GM19099 (cell line): ENCODE results near the gene ZNF337.

Experiments
- POLR2A ChIP-seq: IDR thresholded peaks from 3 replicates; pipeline ENCODE4 v1.6.1; 2011; ENCODE audit warnings: low read depth; ENCODE audit not compliant: insufficient read length; ENCODE audit errors: extremely low read depth

ZNF337 gene

DNA sequence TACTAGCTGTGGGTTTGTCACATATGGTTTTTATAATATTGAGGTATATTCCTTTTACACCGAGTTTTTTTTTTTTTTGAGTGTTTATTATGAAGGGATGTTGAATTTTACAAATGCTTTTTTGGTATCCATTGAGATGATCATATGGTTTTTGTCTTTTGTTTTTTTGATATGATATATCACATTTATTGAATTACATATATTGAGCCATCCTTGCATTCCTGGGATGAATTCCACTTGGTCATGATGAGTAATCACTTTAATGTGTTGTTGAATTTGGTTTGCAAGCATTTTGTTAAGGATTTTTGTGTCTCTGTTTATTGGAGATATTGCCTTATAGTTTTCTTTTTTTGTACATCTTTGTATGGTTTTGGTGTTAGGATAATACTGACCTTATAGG is 3.3 kb upstream of the ZNF337 start:
- no peak for TF ChIP-seq POLR2A

DNA sequence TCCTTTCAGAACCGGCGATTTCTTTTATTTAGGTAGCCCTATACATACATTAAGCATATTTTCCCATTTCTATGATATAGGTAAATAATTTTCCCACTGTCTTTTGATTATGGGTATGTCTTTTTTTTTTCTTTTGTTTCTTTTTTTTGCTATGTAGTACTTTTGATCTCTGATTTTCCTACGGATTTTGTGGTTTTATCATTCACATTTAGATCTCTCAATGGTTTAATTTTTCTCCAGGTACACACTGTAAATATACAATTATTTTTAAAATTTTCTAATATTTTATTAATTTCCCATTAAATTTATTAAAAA is 436 bp upstream of the ZNF337 start:
- TF ChIP-seq POLR2A = no peak

DNA sequence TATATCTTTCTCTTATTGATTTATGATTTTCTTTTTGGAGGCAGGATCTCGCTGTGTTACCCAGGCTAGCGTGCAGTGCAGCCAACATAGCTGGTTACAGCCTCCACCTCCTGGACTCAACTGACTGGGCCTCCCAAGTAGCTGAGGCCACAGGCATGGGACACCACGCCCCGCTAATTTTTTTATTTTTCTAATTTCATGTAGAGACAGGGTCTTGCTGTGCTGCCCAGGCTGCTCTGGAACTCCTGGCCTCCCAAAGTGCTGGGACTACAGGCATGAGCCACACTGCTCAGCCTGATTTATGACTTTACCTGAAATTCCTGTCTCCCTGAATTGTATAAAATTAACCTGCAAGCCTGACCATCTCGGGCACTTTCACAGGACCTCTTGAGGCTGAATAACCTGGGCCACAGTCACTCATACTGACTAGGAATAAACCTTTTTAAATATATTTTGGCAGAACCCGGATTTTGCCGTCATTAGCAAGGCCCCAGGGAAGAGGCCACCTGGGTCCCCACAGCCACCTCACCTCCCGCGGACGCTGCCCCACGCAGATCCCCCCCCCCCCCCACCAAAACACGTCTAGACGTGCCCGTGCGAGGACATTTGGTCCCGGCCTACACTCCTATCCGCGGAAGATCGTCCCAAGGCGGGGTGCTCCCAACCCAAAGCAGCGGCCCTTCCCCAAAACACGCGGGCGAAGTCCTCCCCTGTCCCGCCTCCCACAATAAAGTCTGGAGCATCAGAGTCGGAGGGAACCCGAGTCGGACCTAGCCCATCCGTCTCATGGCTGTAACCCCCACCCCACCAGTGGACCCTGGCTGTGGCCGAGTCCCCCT is 902 bp downstream of the ZNF337 start:
- TF ChIP-seq POLR2A = no peak

DNA sequence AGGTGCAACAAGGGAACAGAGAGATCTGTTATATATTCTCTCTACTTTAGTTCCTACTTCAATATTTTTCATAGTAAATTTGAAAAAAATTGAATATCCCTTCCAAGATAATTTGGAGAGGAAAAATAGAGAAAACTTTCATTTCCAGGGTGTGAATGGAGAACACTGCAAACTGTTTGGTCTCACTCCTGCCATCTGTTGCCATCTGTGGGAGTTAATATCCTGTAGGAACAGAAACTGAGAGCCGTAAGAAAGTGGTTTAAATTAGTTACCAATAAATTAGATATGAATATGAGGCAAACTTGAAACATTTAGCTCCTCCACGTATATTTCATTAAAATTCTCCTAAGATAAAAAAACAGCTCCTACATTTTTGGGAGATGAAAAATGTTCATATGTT is 4.2 kb downstream of the ZNF337 start:
- TF ChIP-seq POLR2A = no peak

DNA sequence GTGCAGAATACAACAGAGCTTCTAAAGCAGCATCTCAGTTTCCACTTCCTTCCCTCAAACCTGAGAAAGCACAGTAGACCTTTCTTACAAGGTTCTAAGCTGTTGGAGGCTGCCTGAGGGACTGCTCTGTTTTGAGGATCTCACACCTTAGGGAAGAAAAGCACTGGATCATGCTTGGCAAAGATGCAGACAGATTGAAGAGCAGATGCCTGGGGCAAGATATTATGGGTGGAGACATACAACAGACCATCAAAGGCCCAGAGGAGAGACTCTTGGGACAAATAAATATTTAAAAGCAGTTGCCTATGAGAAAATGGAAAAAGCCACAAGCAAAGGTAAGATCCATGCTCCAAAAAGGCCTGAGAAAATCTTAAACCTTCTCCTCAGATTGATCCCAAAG is 6.2 kb downstream of the ZNF337 start:
- TF ChIP-seq POLR2A = no peak

DNA sequence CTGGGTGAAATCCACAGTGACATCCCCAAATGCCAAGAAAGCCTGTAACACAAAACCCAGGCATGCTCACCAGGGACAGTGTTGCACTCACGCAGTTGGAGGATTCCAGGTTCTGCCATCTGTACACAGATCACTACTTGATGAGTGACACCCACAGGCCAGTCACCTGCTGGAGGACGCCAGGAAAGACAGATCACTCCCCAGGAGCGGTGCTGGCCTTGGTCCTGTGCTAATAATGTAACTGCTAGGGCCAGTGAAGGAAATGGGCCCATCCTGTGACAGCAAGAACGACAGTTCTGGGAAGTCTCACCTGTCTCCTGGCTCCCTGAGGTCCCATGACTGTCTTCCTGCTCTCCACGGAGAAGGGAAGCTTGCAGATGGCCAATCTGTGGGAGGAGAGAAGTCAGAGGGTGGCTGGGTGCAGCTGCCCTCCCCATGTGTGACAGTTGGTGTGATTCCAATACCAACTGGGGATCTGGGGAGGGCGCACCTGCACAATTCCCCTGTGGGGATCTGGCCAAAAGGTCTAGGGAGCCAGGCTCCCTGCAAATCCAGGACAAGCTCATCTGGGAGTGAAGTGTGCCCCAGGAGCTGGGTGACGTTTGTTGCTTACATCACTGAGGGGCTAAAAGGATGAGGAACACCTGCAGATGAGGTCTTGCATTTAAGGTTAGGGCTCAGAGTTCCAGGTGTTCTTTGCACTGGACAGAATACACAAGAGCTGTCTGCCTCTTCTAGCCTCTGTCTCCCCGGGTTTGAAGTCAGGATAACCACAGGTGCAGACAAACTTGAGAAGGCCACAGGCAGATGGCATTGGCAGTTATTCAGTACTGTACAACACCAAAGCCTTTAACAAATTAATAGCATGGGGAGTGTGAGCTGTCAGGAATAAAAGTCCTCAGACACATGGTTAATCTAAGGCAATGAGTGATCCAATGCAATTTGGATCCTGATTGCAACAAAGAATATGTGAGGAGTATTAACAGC is 10.3 kb downstream of the ZNF337 start:
- TF ChIP-seq POLR2A = no peak

DNA sequence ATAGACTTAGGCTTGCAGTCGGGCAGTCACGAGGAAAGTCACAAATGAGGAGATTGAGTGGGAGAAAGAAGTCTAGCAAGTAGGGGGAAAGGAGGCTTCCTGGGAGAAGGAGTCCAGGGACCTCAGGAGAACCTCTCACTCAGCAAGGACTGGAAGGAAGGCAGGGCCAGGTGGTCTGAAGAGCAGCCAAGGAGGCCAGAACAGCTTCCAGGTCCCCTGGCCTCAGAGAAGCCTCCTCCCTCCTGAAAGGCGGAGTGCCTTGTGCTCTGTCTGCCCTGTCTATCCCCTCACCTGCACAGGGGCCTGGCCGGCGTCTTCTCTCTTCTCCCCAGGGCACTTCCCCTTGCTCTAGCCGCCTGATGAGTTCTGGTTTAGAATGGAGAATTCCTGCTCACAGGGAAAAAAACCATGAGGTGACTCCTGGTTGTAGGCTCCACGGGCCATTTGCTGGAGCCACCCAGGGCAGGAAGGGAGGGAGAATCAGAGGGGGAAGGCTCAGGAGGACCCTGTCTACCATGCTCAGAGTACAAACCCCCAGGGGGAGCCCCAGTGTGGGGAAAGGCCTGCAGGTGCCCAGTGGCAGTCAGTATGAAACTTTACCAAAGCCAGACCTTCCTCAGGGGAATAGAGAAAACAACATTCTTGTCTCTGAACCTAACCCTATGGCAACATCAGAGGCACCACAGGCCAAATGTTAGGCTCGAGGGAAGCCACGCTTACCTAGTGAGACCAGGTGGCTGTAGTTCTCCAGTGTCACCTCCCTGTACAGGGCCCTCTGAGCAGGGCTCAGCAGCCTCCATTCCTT is 11.2 kb downstream of the ZNF337 start:
- TF ChIP-seq POLR2A = no peak

DNA sequence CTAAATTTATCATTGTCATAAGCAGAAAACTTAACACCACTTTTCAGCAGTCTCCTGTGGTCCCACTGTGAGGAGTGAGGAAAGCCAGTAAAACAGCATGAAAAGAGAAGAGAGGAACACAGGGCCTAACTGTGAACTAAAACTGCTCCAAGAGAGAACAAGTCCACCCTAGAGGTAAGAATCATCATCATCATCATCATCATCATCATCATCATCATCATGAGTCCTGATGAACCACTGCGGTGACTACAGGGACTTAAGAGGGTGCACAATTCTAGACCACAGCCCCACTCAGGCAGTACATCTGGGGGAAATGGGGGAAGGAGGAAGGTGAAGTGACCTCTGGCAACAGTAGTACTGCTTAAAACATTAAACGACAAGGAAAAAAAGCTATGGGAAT is 13.6 kb downstream of the ZNF337 start:
- TF ChIP-seq POLR2A = no peak

DNA sequence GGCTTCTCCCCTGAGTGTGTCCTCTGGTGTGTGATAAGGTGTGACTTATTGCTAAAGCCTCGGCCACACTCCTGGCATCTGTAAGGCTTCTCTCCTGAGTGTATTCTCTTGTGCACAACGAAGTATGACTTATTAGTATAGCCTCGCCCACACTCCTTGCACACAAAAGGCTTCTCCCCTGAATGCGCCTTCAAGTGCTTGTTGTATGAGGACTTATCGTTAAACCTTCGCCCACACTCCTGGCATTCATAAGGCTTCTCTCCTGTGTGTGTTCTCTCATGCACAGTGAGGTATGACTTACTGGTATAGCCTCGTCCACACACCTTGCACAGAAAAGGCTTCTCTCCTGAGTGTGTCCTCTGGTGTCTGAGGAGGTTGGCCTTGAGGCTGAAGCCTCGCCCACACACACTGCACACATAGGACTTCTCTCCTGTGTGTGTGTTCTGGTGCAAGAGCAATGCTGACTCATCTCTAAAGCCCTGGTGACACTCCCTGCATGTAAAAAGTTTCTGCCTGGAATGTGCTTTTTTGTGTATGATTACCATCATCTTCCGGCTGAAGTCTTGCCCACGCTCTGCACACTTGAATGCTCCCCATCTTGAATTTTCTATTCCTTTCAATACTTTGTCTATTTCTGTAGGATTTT is 20.4 kb downstream of the ZNF337 start:
- no peak for TF ChIP-seq POLR2A

DNA sequence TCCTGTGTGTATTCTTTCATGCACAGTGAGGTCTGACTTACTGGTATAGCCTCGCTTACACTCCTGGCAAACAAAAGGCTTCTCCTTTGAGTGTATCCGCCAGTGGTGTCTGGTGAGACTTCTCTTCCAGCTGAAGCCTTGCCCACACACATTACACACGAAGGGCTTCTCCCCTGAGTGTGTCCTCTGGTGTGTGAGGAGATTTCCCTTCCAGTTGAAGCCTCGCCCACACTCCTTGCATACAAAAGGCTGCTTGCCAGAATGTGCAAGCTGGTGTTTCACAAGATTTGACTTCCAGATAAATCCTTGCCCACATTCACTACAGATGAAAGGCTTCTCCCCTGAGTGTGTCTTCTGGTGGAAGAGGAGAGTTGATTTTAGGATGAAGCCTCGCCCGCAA is 21.5 kb downstream of the ZNF337 start:
- no peak for TF ChIP-seq POLR2A

DNA sequence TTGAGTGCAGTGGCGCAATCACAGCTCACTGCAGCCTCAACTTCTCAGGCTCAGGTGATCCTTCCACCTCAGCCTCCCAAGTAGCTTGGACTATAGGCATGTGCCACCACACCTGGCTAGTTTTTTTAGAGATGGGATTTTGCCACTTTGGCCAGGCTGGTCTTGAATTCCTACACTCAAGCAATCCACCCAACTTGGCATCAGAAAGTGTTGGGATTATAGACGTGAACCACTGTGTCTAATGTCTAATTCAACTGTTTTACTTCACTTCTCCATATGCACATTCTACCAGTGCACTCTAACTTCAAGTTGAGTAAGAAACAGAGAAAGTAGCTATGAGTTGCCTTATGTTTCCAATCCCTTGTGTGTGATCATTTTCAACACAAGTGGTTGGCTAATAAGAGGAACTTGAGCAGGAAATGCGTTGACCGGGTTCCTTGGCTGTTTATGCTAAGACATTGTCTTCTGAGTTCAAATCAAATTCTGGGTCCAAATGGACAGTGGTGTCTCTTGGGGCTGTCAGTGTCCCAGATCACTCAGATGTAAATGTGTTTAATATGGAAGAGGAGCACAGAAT is 23.9 kb downstream of the ZNF337 start:
- no peak for TF ChIP-seq POLR2A

DNA sequence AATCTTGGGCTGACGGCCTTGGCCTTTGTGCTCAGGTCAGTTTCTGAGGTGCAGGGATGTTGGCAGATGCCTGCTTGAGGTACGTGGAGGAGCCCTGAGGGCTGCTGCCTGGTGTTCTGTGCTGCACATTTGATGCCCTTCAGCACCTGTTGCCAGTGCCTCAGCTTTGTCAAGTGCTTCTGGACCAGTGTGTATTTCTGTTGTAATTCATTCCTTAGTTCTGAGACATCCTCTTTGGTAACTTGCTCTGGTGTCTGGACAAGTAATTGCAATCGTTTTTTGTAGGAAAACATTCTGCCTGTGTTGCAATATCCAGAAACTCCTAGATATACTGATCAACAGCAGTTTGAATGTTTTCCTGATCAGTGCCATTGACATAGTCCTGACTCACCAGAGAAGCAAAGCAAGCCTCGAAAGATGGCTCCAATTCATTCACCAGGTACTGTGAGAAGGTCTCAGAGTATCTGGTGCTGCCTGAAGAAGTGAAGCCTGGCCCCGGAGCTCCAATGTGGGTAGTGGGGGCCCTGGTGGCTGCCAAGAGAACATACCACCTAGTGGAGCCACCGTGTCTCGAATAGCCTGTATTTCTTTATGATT is 26.7 kb downstream of the ZNF337 start:
- TF ChIP-seq POLR2A = no peak

DNA sequence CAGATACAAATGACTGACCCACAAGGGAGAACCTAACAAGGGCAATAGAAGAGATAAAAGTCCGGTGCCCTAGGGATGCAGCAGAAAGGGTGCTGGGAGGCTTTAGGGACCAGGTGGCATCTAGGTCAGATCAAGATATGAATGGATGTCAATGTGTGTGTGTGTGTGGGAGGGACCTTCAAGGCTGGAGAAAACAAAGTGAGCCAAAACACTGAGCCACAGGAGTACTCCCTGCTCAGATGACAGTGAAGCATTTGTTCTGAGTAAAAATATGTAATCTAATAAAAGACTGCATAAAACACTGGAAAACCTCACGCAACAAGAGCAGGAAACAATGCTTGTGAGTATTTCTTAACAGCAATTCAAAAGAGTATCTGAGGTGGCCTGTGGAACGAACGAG is 28.2 kb downstream of the ZNF337 start:
- TF ChIP-seq POLR2A = no peak

DNA sequence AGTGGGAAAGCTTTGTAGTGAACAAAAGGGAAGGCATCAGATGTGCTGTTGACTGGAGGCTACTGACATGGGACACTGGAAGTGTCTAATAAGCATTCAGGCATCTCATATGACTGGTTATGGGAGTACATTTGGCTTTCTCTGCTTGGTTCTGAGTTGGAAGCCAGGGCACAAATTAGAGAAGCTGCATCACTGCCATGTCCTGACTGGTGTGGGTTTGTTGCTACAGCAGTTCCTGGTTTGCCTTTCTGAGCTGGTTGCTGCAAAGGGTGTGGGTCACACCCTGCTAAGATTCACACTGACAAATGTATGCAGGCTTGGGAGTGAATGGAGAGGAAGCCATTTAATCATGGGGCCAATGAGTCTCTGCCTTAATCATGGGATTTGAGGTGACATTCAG is 36.7 kb downstream of the ZNF337 start:
- TF ChIP-seq POLR2A = no peak
